ENCODE results near the gene SAE1.

DNA sequence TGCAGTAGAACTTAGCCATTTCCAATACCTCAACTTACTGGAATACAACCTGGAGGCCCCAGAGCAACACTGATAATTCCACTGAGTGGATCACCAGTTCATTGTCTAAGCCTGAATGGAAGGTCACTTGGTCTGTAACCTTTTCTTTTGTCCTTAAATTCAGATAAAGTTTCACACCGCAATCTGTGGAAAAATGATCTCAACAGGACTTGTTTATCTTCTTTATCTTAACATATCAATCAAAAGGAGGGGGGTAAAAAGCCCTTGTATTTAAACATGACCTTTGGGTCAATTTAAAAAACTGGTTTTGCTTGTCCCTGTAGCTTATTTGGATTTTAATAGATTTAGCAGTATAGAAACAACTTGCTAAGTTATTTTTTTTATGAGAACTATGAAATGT is 21.6 kb downstream of the SAE1 start:
- TF ChIP-seq, protein P1, sequence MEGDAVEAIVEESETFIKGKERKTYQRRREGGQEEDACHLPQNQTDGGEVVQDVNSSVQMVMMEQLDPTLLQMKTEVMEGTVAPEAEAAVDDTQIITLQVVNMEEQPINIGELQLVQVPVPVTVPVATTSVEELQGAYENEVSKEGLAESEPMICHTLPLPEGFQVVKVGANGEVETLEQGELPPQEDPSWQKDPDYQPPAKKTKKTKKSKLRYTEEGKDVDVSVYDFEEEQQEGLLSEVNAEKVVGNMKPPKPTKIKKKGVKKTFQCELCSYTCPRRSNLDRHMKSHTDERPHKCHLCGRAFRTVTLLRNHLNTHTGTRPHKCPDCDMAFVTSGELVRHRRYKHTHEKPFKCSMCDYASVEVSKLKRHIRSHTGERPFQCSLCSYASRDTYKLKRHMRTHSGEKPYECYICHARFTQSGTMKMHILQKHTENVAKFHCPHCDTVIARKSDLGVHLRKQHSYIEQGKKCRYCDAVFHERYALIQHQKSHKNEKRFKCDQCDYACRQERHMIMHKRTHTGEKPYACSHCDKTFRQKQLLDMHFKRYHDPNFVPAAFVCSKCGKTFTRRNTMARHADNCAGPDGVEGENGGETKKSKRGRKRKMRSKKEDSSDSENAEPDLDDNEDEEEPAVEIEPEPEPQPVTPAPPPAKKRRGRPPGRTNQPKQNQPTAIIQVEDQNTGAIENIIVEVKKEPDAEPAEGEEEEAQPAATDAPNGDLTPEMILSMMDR (IDR thresholded peaks at IDR 0.05), result no peak
- TF ChIP-seq POLR2A (IDR thresholded peaks at IDR 0.05), result no peak
